ENCODE results near the gene RTL1.

The RTL1 gene

DNA sequence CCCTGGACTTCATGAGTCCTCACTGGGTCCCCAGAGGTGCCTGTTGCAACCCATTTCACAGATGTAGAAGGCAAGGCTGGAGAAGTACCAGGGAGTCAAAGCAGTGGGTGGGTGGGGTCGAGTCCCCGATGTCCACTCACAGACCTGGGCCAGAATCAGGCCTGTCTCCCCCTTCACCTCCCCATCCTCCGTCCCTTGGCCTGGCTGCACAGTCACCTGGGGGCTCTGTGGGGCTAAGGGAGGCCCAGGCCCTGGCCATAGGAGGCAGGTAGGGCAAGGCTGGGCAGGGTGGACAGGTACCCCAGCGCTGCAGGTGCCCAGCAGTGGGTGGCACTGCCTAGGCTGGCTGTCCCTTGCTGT lies 29.5 kb downstream of the RTL1 start:
- no peak for DNase-seq (ENCODE audit: low spot score)
- TF ChIP-seq, protein P1, sequence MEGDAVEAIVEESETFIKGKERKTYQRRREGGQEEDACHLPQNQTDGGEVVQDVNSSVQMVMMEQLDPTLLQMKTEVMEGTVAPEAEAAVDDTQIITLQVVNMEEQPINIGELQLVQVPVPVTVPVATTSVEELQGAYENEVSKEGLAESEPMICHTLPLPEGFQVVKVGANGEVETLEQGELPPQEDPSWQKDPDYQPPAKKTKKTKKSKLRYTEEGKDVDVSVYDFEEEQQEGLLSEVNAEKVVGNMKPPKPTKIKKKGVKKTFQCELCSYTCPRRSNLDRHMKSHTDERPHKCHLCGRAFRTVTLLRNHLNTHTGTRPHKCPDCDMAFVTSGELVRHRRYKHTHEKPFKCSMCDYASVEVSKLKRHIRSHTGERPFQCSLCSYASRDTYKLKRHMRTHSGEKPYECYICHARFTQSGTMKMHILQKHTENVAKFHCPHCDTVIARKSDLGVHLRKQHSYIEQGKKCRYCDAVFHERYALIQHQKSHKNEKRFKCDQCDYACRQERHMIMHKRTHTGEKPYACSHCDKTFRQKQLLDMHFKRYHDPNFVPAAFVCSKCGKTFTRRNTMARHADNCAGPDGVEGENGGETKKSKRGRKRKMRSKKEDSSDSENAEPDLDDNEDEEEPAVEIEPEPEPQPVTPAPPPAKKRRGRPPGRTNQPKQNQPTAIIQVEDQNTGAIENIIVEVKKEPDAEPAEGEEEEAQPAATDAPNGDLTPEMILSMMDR (IDR thresholded peaks at IDR 0.05; ENCODE audit: borderline replicate concordance, control extremely low read depth, extremely low read depth, insufficient read depth, missing control alignments), result no peak
- in situ Hi-C loops (cut with MboI; ENCODE audit: low sequenced_read_pairs, unreplicated experiment), result no loop called here

DNA sequence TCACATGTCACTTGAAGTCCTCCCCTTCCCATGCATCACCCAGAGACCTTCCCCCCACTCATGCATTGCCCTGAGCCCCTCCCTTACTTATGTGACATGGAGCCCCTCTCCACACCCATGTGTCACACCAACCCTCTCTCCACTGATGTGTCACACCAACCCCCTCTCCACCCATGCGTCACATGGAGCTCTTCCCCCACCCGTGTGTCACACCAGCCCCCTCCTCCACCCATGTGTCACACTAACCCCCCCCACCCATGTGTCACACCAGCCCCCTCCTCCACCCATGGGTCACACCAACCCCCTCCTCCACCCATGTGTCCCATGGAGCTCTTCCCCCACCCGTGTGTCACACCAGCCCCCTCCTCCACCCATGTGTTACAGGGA lies 30.4 kb downstream of the RTL1 start:
- TF ChIP-seq, protein P1 (IDR thresholded peaks at IDR 0.05; ENCODE audit: borderline replicate concordance, control extremely low read depth, extremely low read depth, insufficient read depth, missing control alignments), result no peak
- DNase-seq (ENCODE audit: low spot score), result peak; percentile 53
- in situ Hi-C loops (cut with MboI; ENCODE audit: low sequenced_read_pairs, unreplicated experiment), result no loop called here

DNA sequence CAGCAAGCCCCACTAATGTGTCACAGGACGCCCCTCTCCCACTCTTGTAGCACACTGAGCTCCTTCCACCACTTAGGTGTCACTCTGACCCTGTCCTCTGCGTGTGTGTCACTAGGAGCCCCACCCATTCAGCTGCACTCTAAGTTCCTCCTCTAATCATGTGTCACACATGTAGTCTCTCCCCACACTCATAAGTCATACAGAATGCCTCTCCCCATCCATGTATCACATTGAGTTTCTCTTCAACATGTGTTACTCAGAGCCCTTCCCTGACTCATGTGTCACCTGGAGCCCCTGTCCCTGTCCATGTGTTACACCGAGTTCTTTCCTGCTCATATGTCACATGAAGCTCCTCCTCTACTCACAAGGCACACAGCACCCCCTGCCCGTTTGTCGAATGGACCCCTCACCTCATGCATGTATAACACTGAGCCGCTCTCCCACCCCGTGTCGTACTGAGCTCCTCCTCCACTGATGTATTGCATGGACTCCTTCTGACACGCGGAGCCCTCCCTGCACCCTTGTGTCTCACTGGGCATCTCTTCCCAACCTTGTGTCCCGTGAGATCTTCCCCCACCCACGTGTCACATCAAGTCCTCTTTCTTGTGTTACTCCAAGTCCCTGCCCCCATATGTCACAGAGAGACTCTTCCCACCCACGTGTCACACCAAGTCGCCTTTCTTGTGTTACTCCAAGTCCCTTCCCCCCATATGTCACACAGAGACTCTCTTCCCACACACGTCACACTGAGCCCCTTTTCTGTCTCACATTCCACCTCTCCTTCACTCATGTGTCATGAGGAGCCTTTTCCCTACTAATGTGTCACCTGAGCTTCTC lies 31.0 kb downstream of the RTL1 start:
- TF ChIP-seq, protein P1 (IDR thresholded peaks at IDR 0.05; ENCODE audit: borderline replicate concordance, control extremely low read depth, extremely low read depth, insufficient read depth, missing control alignments), result no peak
- DNase-seq (ENCODE audit: low spot score), result no peak
- in situ Hi-C loops (cut with MboI; ENCODE audit: low sequenced_read_pairs, unreplicated experiment), result no loop called here

DNA sequence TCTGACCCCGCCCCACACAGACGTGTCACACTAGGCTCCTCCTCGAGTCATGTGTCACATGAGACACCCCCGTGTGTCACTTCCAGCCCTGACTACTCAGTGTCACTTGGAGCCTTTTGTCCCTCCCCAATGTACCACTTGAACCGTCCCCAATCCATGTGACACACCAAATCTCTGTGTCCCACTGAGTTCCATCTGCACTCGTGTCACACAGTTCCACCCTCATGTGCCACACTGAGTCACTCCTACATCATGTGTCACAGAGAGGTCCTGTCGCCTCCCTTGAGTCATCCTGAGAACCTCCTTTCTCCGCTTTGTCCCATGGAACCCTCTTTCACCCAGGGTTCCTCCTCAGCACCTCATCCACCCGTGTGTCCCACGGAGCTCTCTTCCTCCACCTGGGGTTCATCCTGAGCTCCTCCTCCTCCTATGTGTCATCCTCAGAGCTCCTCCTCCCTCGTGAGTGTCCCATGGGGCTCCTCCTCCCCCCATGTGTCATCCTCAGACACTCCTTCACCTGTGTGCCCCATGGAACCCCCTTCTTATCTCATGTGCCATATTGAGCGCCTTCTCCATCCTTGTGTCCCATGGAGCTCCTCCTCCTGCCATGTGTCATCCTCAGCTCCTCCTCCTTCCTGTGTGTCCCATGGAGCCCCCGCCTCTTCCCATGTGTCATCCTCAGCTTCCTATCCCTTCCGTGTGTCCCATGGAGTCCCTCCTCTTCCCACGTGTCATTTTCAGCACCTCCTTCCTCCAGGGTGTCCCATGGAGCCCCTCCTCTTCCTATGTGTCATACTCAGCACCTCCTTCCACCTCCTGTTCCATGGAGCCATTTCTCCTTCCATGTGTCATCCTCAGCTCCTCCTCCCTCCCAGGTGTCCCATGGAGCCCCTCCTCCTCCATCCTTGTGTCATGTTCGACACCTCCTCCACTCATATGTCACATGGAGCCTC lies 32.0 kb downstream of the RTL1 start:
- in situ Hi-C loops (cut with MboI; ENCODE audit: low sequenced_read_pairs, unreplicated experiment), result no loop called here
- DNase-seq (ENCODE audit: low spot score), result no peak
- TF ChIP-seq, protein P1 (IDR thresholded peaks at IDR 0.05; ENCODE audit: borderline replicate concordance, control extremely low read depth, extremely low read depth, insufficient read depth, missing control alignments), result no peak

DNA sequence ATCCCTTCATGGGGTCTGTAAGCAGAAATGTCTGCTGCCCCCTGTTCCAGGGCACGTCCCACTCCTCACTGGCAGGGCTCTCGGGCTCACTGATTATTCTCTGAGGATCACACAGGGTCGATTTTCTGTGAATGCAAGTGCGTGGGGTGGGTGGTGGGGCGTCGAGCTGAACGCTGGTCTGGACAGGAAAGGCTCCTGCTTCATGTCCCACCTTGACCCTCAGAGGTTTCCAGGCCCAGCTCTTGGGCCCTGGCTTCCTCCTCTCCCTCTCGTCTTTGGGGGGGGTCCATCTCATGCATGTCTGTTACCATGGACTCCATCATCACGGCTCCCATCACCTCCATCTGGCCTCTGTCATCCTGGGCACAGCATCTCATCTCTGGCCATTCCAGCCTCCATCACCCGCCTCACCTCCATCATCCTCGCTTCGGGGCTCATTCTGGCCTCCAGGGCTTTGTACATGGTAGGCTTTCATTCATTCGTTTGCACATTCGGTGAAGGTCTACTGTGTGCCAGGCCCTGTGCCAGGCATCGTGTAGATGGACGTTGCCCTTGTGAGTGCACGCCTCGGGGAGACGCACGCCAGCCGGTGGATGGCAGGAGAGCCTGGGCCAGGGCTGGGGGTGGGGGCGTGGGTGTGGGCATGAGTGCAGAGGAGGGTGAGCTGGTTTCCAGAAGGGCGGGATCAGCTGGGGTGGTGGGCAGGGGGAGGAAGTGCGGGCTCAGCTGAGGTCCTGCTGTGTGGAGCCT lies 34.7 kb downstream of the RTL1 start:
- TF ChIP-seq, protein P1 (IDR thresholded peaks at IDR 0.05; ENCODE audit: borderline replicate concordance, control extremely low read depth, extremely low read depth, insufficient read depth, missing control alignments), result no peak
- no peak for DNase-seq (ENCODE audit: low spot score)
- in situ Hi-C loops (cut with MboI; ENCODE audit: low sequenced_read_pairs, unreplicated experiment), result no loop called here
